Endodermal cell (in vitro differentiated cells): ENCODE results near the gene AOPEP. TPM values are rescaled to one million over a fixed set of nuclear protein-coding genes. Genes with fewer than 3 reads are reported as not detected.
A peak's percentile ranks its signal among the peaks of the same experiment; 100 is the strongest.

ENCODE experiments used
- DNase-seq: peaks from one replicate; pipeline ENCODE4 v3.0.0-alpha.2; 2017
- H3K27ac ChIP-seq: 2 replicates; pipeline ENCODE4 v1.5.1; 2013; ENCODE audit warnings: mild to moderate bottlenecking, low read depth, low read length, moderate library complexity
- H3K27me3 ChIP-seq: 2 replicates; pipeline ENCODE4 v1.6.1; 2013; ENCODE audit warnings: mild to moderate bottlenecking, low read length, moderate library complexity; ENCODE audit not compliant: insufficient read depth, control insufficient read depth, poor library complexity, severe bottlenecking
- H3K36me3 ChIP-seq: 2 replicates; pipeline ENCODE4 v1.7.0; 2013; ENCODE audit warnings: mild to moderate bottlenecking, low read length, moderate library complexity; ENCODE audit not compliant: control insufficient read depth, insufficient read depth
- H3K4me1 ChIP-seq: one replicate; pipeline ENCODE4 v1.7.0; 2013; ENCODE audit warnings: low read length; ENCODE audit not compliant: control insufficient read depth, insufficient read depth
- H3K4me3 ChIP-seq: 2 replicates; pipeline ENCODE4 v1.5.1; 2013; ENCODE audit warnings: mild to moderate bottlenecking, low read length, moderate library complexity
- H3K9ac ChIP-seq: 2 replicates; pipeline ENCODE4 v1.6.1; 2013; ENCODE audit warnings: mild to moderate bottlenecking, low read length, moderate library complexity; ENCODE audit not compliant: poor library complexity, severe bottlenecking; ENCODE audit errors: extremely low read depth
- H3K9me3 ChIP-seq: 2 replicates; pipeline ENCODE4 v1.6.1; 2013; ENCODE audit warnings: mild to moderate bottlenecking, low read length, moderate library complexity; ENCODE audit not compliant: control insufficient read depth
- H3K27ac Mint-ChIP-seq: 2 replicates; pipeline ENCODE4 v1.8.0; 2020; ENCODE audit warnings: mixed read lengths
- H3K27me3 Mint-ChIP-seq: 2 replicates; pipeline ENCODE4 v1.8.0; 2021; ENCODE audit warnings: mild to moderate bottlenecking, mixed read lengths; ENCODE audit not compliant: insufficient read depth
- H3K36me3 Mint-ChIP-seq: 2 replicates; pipeline ENCODE4 v1.8.0; 2020; ENCODE audit warnings: low read depth, mixed read lengths
- H3K4me1 Mint-ChIP-seq: 2 replicates; pipeline ENCODE4 v1.8.0; 2020; ENCODE audit warnings: mixed read lengths
- H3K4me3 Mint-ChIP-seq: 2 replicates; pipeline ENCODE4 v1.8.0; 2020; ENCODE audit warnings: mild to moderate bottlenecking, moderate library complexity, mixed read lengths
- H3K9me3 Mint-ChIP-seq: 2 replicates; pipeline ENCODE4 v1.8.0; 2020; ENCODE audit warnings: mild to moderate bottlenecking, mixed read lengths
- WGBS, 2 experiments: methylation state at CpG; one replicate each; pipeline versions ENCODE4 v1.1.5 to v1.1.7; 2013; ENCODE audit warnings: missing lambda C conversion rate in 2 of 2, mixed read lengths in 1 of 2; ENCODE audit not compliant: insufficient coverage in 1 of 2, insufficient read length in 1 of 2; 5-methylcytosine and 5-hydroxymethylcytosine counted together
- total RNA-seq, 2 donors: library from RNA; stranded (reverse); fragmentation: NEBNext Ultra II Directional in 1 of 2; extraction: Animal tissue kit (Norgen Biotek cat#: 25700) in 1 of 2; gene quantifications; 2 replicates in 1 of 2; 3 replicates in 1 of 2; pipeline ENCODE4 v1.2.1, GENCODE V29; 2021
- TF ChIP-seq, protein P1 (sequence below): fragments of 200-600 bp; sonication (generic); conservative IDR thresholded peaks from 2 replicates; pipeline ENCODE4 v1.5.0; 2021; ENCODE audit warnings: antibody characterized with exemption, mild to moderate bottlenecking

Gene AOPEP
- total RNA-seq, 2 donors from 2014 or later = 23.4 to 33.7 TPM

DNA sequence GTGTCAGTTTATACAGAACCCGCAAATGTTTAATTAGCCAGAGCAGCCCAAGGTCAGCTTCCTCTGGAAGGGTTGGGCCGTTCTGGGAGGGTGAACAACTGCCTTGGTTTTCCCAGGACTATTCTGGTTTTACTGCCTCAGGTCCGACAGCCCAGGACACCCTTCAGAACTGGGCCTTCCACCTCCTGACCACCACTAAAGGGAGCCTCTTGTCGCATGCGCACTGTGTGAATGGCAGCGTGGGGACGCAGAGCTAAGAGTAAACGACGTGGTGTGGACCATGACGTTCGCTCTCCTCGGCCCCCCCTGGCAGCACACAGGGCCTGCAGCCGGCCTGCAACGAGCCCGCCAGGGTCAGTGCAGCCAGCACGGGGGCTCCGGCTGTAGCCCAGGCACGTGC is 376.1 kb downstream of the AOPEP start:
- H3K27ac Mint-ChIP-seq = no peak overlapping the region
- 88 to 93% methylated on average over 11 to 18 of the region's 18 CpGs for whole genome bisulfite sequencing, 2 experiments

DNA sequence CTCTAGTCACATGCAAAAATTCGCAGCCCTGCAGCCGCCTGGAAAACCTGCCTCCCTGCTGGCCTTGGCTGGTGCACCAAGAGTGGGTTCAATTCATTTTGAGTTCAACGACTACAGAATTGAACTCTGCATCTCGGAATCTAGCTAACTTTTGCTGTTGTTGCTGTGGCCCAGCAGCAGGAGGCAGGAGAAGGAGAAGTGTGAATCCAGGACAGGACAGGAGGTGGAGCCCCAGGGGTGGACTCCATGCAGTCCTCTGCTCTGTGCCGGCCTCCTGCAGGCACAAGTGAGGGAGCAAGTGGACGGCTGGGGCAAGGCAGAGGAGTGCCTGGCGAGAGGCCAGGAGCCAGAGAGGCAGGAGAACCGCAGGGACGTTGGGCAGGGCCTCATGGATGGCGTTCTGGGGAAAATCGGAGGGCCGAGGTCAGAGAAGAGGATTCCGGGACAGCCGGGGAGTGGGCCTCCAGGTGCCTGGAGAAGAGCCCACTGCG is 376.8 kb downstream of the AOPEP start:
- Histone ChIP-seq H3K27ac (no peak overlapping the region), H3K4me1 (no peaks in the 10 kb centered on the region), H3K9ac (no peak overlapping the region), H3K27me3 (no peaks in the 10 kb centered on the region), H3K4me3 (no peak overlapping the region), H3K9me3 (no peaks in the 10 kb centered on the region), H3K36me3 (peaks cover 21% of the 10 kb centered on the region)
- peak overlapping the region; percentile 72 for H3K27ac Mint-ChIP-seq
- H3K4me3 Mint-ChIP-seq = no peak overlapping the region
- 88 to 92% methylated on average over 4 to 15 of the region's 15 CpGs for WGBS, 2 experiments
- TF ChIP-seq, protein P1, sequence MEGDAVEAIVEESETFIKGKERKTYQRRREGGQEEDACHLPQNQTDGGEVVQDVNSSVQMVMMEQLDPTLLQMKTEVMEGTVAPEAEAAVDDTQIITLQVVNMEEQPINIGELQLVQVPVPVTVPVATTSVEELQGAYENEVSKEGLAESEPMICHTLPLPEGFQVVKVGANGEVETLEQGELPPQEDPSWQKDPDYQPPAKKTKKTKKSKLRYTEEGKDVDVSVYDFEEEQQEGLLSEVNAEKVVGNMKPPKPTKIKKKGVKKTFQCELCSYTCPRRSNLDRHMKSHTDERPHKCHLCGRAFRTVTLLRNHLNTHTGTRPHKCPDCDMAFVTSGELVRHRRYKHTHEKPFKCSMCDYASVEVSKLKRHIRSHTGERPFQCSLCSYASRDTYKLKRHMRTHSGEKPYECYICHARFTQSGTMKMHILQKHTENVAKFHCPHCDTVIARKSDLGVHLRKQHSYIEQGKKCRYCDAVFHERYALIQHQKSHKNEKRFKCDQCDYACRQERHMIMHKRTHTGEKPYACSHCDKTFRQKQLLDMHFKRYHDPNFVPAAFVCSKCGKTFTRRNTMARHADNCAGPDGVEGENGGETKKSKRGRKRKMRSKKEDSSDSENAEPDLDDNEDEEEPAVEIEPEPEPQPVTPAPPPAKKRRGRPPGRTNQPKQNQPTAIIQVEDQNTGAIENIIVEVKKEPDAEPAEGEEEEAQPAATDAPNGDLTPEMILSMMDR = peak; percentile 72
- no peaks in the 10 kb centered on the region for H3K27me3 Mint-ChIP-seq
- peaks cover 4% of the 10 kb centered on the region for H3K4me1 Mint-ChIP-seq
- no peaks in the 10 kb centered on the region for H3K9me3 Mint-ChIP-seq
- DNase-seq = peak; percentile 77
- H3K36me3 Mint-ChIP-seq = peaks cover 10% of the 10 kb centered on the region

More for the DNA sequence above, 376.1 kb downstream of the AOPEP start:
- Histone ChIP-seq H3K27ac (no peak overlapping the region), H3K9me3 (no peaks in the 10 kb centered on the region), H3K27me3 (no peaks in the 10 kb centered on the region), H3K4me1 (no peaks in the 10 kb centered on the region), H3K4me3 (no peak overlapping the region), H3K9ac (no peak overlapping the region), H3K36me3 (peaks cover 21% of the 10 kb centered on the region)
- Mint-ChIP-seq H3K9me3 (no peaks in the 10 kb centered on the region), H3K36me3 (peaks cover 11% of the 10 kb centered on the region), H3K27me3 (no peaks in the 10 kb centered on the region), H3K4me1 (peaks cover 4% of the 10 kb centered on the region), H3K4me3 (no peak overlapping the region)
- TF ChIP-seq, protein P1 = no peak
- no peak for DNase-seq

DNA sequence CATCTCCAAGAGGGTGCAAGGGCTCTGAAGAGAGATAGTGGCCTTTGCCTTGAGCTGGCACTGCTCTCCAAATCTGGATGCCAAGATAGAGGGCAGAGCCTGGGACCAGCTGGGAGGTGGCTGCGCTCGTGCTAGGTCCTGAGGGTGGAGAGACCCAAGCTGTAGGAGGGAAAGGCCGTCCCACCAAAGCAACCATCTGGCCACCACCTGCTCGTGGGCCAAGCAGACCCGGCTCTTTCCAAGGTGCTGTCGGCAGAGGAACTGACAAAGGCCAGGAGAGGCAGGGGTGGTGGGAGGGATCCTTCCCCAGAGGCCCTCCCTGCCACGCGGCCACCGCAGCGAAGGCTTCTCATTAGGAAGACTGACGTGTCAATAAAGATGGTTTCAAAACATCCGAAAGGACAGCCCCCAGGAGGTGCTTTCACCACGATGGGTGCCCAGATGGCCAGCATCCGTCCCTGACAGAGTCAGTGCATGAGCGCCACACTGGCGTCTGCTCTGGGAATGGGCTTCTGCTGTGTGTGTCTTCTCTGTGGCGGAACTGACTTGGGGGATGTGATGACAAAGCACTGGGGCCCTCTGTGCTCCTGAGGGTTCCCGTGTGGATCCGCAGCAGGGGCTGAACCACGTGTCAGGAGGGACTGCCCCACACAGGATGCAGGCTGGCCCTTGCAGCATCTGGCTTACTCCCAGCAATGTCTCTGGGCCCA is 377.5 kb downstream of the AOPEP start:
- H3K36me3 ChIP-seq = peaks cover 21% of the 10 kb centered on the region
- Mint-ChIP-seq H3K36me3 (peaks cover 10% of the 10 kb centered on the region), H3K4me1 (peaks cover 4% of the 10 kb centered on the region), H3K27me3 (no peaks in the 10 kb centered on the region), H3K4me3 (no peak overlapping the region), H3K27ac (no peak overlapping the region), H3K9me3 (no peaks in the 10 kb centered on the region)
- H3K9ac ChIP-seq = no peak overlapping the region
- no peaks in the 10 kb centered on the region for H3K9me3 ChIP-seq
- 89 to 90% methylated on average over 14 to 20 of the region's 20 CpGs for WGBS, 2 experiments
- no peak for DNase-seq
- no peak overlapping the region for H3K27ac ChIP-seq
- H3K4me1 ChIP-seq = no peaks in the 10 kb centered on the region
- TF ChIP-seq, protein P1 = no peak
- H3K27me3 ChIP-seq = no peaks in the 10 kb centered on the region
- H3K4me3 ChIP-seq = no peak overlapping the region
